GM21723 (cell line): ENCODE results near the gene GNG12.
A peak's percentile ranks its signal among the peaks of the same experiment; 100 is the strongest.

Experiments
- ATAC-seq: cut with Tn5 transposase; IDR thresholded peaks from one replicate; pipeline ENCODE4 v1.9.1; 2021; ENCODE audit warnings: mild to moderate bottlenecking, moderate library complexity; ENCODE audit not compliant: unreplicated experiment

GNG12 gene

DNA sequence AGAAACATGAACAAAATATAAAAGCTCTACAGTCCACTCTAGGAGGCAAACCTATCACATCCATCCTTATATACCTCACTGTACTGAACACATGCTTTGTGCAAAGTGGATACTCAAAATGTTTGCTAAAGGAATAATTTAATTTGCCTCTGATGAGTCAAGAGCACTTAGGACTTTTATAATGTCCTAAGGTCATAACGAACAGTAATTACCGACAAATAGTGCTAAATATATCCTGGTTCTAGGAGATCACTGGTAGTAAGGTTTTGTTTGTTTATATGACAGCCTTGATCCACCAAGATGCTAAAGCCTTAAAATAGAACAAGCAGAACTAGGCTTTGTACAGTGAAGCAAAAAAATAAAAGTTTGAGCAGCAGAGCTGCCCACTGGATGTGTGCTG lies 77.6 kb downstream of the GNG12 start:
- ATAC-seq: no peak

DNA sequence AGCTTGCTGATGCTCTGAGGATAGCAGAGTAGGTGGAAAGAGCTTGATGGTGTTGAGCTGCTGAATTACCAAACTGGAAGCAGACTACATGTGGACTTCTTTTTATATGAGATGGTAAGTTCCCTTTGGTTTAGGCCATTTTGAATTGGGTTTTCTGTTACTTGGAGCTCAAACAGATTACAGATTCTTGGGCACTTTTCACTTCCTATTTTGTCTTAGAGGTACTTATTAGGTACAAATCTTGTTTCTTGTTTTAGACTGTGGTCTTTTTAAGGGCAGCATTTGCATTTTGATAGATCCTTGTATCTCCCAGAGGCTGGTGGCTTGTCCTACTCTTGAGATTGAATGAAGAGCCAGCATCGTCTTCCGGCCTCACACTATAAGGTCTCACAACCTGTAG lies 78.1 kb downstream of the GNG12 start:
- no peak for ATAC-seq

DNA sequence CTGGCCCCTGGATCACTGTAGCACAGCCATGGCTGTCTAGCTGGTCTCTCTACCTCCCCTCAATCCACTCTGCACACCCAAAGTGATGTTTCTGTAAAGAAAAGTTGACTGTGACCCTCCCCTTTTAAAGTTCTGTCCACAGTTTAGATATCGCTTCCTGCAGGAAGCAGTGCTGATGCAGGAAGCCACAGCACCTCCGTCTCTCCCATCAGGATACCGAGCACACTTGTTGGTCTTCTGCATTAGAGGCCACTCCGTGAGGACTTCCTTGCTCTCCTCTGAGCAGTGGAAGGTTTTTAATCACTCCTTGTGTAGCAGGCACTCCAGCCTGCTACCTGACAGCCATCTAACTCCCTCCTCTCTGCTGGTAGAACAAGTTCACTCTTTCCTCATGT lies 78.7 kb downstream of the GNG12 start:
- ATAC-seq: no peak

DNA sequence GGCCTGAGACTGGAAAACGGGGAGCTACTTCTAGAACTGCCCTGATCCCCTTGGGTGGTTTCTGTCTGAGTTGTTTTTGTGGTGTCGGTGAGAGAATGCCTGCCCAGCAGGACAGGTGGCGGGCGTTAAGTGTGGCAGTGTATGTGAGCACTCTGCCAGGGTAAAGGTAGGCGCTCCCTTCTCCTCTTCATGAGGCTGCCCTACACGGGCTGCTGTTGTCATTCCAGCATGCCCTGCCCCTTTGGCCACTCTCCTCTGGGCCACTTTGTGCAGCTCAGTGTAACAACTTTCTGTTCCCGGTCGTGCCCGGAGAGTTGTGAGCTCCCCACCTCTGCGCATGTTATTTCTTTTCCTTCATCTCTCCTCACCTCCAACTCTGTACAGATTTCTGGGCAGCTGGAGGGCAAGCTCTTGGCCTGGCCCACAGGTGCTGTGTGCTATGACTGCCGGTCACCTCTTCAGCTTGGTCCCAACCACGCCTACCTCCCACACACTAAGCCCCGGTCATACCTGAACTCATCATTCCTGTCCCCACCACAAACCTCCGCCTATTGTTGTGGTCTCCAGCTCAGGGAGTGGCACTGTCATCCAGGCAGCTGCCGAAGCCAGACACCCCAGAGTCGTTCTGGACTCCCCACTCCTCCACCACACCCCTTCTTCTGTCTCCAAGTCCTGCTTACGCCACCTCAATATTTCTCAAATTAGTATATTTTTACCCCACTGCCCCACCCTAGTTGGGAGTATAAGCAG lies 79.3 kb downstream of the GNG12 start:
- no peak for ATAC-seq

DNA sequence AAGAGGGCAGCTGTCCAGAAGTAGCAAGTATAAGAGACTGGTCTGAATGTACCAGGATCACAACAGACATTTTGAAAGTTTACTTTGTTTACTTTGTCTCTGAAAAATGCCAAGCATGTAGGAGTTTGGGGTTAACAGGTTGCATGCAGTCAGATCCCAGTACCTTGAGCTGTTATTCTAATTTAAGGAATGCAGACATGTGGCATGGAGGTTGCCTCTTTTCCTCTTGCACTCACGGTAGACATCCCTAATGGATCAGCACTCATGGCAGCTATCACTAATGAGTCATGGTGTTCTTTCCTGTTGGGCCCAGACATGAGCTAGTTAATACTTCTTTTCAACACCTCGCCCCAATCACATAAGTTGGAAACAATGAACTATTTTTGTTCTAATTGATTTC lies 81.0 kb downstream of the GNG12 start:
- ATAC-seq: no peak

DNA sequence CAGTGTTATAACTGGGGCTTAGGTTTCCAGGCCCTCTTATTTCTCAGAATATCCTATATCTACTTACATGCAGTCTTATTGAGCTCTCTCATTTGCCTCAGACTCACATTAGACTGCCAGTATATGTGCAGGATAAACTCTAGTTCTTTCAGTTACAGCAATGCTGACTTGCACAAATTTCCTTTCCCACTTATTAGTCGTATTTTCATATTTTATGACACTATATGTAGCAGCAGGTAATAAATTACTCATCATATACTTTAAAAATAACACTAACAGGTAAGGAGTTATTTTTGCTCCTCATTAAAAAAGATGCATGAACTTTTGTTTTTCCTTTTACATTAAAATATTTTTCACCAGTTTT lies 82.6 kb downstream of the GNG12 start:
- ATAC-seq: no peak

DNA sequence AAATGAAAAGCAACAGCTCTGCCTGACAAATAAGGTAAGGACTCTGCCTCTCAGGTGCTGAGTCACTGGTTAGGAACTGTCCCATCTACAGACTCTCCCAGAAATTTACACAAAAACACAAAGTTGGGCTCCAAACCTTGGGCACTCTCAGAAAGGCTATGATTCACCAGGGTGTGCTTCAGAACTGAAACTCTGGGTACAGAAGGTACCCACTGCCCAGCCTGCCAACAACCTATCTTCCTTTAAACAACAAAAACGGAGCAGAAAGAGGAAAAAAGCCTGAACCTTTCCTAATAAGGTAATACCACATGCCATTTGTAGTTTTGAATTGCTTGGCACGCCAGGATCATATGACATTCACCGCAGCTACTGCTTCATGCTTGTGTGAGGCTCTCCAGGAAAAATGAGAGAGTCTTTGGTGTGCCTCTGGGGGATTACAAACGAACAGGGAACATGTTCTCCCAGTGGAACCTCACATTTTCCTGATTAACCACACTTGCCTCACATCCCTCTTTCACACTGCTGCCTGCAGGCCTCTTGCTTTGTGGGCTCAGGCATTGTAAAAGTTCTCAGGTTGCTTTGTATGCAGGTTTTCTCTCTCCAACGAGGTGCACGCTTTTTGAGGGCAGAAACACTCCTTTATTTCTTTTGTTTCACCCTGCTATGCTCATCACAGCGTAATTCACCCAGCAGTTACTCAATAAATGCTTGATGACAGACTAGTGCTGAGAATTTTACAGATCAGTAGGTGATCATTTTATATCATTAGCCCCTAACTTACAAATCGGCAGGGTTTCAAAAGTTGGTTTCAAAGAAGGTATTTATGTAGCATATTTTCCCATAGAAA lies 83.2 kb downstream of the GNG12 start:
- no peak for ATAC-seq

DNA sequence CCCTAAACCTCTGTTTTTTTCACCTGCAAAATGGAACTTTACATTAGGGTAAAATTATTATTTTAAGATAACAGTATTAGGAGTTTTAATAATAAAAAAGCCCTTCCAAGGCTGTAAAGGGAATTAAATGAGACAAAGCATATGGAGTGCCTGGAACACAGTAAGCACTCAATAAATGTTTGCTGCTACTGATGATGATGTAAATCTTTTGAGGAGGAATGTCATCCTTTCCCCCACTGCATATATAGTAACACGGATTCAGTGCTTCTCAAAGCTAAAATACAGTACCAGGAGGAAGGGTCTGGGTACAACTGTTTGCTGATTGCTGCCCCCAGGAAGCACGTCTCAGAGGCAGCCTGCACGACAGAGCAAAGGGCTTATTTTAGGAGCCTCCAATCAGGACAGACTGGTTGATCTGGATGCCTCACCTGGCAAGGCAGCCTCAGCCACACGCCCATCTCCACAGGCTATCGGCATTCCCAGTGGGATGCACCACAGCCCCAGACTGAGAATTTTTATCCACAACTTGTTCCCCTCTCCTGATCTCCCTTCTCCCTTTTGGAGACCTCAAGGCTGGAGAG lies 83.9 kb downstream of the GNG12 start:
- no peak for ATAC-seq

DNA sequence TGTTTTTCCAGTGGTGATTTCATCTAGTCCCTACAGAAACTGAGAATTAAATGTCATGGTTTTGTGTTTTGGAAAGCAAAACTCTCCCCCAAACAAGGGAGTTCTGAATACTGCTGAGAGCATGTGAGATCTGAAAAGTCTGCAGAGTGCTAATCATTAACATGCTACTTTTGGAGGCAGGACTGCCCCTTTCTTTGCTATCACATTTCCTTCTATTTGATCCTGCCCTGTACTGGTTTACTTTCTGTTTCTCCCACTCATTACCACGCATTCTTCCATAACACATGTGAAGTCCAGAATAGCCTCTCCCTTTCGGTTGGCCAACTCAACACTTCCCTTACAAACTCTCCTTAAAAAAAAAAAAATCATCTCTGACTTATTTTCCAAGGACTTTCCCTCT lies 84.6 kb downstream of the GNG12 start:
- ATAC-seq: peak; percentile 85

DNA sequence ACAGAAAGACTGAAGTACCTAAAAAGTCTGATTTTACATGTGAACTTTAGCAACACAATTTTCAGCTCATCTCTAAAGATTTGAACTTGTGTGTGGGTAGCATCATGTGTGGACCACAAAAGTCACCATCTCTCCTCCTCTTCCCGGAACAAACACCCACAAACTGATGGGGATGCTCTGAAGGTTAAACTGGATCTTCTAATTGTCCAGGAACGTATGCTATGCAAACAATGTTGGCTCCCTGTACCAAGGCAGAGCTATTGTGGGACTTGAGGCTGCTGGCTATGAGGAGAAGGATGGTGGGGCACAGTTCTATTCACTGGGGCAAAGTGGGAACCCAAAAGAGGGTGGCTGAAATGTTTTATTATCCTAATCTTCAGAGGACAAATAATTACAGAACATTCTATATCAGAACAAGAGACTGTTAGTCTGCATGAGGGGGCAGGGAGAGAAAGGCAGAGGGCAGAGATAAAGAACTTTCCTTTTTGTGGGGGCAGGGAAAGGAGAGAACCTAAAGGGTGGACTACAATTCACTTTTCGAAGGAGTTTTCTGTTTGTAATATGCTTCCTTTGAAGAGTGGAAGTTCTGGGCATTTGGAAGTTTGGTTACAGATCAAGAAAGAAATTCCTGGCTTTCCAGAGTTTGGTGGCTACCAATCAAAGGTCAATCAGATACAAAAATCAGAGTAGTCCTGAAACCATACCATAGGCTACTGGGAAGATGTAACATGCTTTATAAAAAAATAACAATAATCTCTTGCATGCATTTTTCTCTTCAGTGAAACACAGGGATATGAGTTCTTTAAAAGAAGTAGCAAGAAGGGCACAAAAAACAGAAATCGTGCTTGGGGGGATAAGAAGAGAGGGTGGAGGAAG lies 85.4 kb downstream of the GNG12 start:
- ATAC-seq: no peak

DNA sequence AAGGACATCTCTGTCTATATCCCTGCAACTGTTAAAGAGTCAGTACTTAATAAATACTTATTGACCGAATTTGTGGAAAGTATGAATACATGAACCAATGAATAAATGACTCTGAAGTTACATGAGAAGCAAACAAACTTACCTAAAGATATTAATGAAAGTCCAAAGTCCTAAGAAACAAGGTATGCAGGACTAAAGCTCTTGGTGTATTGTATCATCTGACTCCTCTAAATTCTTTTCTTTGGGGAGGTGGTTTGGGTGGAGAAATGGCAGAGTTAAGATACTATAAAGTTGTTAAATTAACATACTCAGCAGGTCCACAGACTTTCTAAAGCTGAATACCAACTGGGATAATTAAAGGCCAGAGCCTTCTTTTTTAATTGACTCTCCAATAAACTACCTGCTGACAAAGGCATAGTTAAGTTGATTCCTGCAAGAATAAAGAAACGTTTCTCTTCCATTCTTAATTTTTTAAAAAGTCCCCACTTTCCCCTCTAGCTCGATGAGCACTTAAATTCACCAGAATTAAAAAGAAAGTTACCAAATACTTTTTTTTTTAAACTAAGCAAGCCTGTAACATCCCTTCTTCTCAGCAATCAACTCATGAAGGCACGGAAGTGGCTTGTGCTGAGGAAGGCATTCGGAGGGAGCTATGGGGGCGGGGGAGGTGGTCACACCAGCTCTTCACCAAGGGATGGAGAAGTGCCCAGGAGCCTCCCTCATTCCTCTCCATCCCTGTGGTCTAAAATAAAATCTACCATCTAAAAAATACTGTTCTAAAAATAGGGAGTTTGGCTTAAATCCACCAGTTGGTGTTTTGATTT lies 87.2 kb downstream of the GNG12 start:
- no peak for ATAC-seq

DNA sequence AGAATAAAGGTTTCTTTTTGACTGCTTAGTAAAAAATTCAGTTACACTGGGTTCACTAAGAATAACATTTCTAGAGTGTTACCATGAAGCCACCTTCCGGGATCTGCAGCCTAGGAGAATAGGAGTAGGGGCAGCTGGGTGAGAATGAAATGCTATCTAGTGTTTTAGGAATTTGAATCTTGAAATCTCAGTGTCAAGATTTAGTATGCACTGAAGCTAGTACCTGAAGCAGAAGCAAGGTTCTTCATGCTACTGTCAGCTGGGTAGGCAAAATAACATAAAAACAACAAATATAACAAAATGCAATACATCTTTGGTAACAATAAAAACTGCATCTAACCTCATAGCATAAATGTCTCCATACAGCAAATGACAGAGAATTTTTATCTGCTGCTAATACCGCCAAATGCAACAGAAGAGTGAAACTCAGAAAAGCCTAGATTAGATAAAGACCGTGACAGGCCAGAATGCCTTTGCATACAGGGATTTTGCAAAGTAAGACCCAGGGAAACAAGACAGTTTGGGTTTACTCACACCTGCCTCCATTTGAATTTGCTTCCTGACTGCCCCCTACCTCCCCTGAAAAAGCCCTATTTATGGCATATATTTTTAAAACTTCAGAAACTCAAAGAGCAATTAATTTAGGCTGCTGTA lies 90.1 kb downstream of the GNG12 start:
- no peak for ATAC-seq

DNA sequence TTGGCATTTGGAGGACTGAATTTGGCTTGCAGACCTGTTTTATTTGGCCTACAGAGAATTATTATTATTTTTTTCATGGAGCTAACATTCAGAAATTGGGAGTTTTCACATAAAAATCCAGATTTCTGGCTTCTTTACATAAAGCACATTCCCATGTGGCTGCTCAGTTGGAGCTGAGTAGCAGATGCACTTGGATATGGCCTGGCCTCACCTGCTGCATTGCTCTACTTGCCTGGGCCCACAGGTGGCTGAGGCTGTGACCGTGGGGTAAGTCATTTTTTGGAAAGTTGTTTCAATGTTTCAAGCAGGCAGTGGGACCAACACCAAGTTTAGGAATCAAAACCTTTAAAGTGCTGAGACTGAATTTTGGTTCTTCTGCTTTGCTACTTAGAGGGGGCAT lies 91.5 kb downstream of the GNG12 start:
- ATAC-seq: no peak

DNA sequence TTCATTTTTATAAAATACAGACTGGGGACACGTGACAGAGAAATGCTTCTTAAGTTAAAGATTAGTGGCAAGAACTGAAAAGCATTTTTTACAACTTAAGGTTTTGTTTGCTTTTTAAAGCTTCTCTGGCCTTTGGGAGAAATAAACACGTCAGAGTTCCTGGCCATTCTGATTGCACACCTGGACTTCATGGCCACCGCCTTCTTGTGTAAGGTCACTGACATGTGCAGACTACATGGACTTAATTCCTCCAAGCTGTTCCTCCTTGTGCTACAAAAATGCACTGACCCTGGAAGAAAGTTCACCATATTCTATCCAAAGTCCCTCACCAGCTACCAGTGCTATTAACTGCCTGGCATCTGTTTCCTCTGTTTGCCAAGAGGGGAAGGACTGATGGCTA lies 92.1 kb downstream of the GNG12 start:
- ATAC-seq: no peak

DNA sequence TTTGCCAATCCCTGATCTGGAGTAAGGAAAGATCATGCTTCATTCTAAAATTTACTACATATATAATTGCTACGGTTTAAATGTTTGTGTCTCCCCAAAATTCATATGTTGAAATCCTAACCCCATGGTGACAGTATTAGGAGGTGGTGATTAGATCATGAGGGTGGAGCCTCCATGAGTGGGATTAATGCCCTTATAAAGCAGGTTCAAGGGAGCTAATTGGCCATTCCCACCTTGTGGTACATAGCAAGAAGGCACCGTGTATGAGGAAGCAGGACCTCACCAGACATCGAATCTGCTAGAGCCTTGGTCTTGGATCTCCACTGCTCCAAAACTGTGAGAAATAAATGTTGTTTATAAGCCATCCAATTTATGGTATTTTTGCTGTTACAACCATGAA lies 92.7 kb downstream of the GNG12 start:
- no peak for ATAC-seq

DNA sequence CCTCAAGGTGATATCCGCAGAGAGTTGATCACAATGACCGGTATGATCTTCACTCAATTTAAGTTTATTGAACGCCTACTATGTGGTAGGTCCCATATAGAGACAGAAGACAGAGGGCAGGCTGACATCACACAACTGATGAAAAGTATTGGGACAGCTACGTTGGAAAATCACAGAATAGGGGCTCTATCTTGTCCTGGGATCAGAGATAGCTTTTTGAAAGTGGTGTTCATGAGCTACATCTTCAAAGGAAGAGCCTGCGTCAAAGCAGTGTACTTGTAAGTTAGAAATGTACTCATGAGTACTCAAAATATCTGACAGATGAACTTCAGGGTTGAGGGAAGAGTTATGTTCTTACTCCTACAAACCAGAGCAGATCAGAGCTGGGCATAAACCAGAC lies 93.9 kb downstream of the GNG12 start:
- ATAC-seq: no peak

DNA sequence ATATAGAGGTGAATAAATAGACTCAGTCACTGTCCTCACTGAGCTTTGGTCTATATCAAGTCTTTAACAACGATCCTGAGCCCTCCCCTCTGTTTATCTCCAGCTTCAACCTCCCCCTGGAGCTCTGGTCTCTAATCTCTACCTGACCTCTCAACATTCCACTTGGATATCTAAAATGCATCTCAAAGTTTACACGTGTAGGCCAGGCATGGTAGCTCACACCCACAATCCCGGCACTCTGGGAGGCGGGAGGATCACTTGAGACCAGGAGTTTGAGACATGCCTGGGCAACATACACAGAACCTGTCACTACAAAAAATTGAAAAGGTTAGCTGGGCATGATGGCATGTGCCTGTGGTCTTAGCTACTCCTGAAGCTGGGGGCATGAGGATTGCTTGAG lies 94.9 kb downstream of the GNG12 start:
- ATAC-seq: no peak

DNA sequence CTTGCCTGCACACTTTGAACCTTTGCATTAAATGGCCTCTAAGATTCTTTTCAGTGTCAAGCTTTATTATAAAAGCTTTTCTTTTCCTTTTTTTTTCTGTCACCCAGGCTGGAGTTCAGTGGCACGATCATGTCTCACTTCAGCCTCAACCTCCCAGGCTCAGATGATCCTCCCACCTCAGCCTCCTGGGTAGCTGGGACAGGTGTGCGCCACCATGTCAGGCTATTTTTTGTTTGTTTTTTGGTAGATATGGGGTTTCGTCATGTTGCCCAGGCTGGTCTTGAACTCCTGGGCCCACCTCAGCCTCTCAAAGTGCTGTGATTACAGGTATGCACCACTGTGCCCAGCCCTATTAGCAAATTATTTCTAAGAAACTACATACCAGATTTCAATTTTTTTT lies 95.4 kb downstream of the GNG12 start:
- ATAC-seq: no peak

DNA sequence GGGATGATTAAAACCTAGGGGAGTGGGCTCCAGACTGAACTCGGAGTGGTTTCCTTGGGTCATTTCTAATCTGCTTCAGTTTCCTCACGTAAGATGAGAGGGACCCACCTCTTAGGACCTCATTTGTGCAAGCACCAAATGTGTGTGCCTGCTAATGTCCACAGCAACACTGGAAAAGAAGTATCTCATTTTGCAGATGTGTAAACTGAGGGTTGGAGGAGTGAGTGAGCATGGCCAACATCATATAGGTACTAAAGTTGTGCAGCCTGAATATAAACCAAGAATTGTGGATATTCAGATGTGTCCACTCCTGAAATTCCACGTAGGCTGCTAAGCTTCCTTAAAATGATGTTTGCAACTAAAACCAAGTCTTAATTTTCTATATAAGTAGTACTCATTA lies 96.5 kb downstream of the GNG12 start:
- no peak for ATAC-seq
